ENCODE measurements around the gene UBTD2. TPM values are rescaled to one million over a fixed set of nuclear protein-coding genes. Genes with fewer than 3 reads are reported as not detected.

Gene UBTD2
- total and polyA plus RNA-seq, 9 of the 15 experiments (the other 6 are each of a cell fraction or from before 2014, with no cell fraction given), result 0.01 to 0.46 (median 0.15) TPM; not detected in 1

DNA sequence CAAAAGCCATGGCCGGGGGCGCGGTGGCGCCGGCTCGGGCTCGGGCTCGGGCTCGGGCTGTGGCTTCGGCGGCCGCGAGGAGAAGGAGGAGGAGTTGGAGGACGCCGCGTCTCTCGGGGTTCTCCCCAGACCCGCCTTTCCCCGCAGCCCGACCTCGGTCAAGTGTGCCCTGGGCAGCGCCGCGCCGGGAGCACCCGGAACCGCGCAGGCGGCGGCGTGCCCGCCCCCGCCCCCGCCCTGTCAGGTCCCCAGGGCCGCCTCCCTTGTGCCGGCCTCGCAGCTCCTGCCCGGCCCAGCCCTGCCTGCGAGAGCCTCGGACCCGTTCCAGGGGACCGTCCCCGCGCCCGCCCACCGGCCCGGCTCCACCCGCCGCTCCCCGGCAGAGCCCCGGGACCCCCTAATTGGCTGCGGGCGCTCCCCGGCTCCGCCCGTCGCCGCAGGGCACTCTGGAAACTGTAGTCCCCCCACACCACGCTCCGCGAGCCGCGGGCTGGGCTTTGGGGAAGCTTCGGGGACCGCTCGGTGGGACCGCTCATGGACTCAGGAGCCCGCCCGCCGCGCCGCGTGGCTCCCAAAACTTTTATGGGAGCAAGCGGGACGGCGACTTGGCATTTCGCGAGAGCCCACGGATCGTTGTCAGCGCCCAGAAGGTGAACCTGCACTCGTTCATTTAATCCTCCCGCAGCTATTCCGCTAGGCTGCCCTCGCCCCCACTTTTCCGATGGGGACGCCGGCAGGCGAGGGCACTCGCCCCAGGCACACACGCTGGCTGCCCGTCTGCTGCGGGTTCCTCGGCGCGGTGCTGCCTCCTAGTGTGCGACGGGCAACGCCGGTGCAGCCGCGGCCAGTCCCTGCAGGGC lies 95.3 kb downstream of the UBTD2 start, which contains the start of gene STK10 (continued):
- peak; percentile 67 for TF ChIP-seq MYC (IDR thresholded peaks at IDR 0.05; ENCODE audit: low read depth, low read length)
- TF ChIP-seq MYC (CRISPR knock-in tag; IDR thresholded peaks at IDR 0.05; ENCODE audit: borderline replicate concordance, low read depth), result no peak
- TF ChIP-seq TFAM (CRISPR knock-in tag; conservative IDR thresholded peaks at IDR 0.05), result no peak
- peak; percentile 78 for TF ChIP-seq MGA (IDR thresholded peaks at IDR 0.05)
- TF ChIP-seq IRF1 (CRISPR knock-in tag; IDR thresholded peaks at IDR 0.05; ENCODE audit: borderline replicate concordance), result no peak
- TF ChIP-seq, protein P1, sequence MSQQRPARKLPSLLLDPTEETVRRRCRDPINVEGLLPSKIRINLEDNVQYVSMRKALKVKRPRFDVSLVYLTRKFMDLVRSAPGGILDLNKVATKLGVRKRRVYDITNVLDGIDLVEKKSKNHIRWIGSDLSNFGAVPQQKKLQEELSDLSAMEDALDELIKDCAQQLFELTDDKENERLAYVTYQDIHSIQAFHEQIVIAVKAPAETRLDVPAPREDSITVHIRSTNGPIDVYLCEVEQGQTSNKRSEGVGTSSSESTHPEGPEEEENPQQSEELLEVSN (IDR thresholded peaks at IDR 0.05; ENCODE audit: borderline replicate concordance in 1 of 2, extremely low read depth in 1 of 2, insufficient read depth in 1 of 2, insufficient read length in 1 of 2, low read depth in 1 of 2, low read length in 1 of 2, poor library complexity in 1 of 2, severe bottlenecking in 1 of 2), result peak; percentile 41 to 60
- TF ChIP-seq ZNF444 (CRISPR knock-in tag; IDR thresholded peaks at IDR 0.05), result no peak
- TF ChIP-seq HDAC2 (IDR thresholded peaks at IDR 0.05), result peak; percentile 65; the same call in 1 of the 2 replicates
- TF ChIP-seq EP400 (IDR thresholded peaks at IDR 0.05), result peak; percentile 69; the same call in 1 of the 2 replicates
